ENCODE data around the gene TMEM179B.

TMEM179B gene

DNA sequence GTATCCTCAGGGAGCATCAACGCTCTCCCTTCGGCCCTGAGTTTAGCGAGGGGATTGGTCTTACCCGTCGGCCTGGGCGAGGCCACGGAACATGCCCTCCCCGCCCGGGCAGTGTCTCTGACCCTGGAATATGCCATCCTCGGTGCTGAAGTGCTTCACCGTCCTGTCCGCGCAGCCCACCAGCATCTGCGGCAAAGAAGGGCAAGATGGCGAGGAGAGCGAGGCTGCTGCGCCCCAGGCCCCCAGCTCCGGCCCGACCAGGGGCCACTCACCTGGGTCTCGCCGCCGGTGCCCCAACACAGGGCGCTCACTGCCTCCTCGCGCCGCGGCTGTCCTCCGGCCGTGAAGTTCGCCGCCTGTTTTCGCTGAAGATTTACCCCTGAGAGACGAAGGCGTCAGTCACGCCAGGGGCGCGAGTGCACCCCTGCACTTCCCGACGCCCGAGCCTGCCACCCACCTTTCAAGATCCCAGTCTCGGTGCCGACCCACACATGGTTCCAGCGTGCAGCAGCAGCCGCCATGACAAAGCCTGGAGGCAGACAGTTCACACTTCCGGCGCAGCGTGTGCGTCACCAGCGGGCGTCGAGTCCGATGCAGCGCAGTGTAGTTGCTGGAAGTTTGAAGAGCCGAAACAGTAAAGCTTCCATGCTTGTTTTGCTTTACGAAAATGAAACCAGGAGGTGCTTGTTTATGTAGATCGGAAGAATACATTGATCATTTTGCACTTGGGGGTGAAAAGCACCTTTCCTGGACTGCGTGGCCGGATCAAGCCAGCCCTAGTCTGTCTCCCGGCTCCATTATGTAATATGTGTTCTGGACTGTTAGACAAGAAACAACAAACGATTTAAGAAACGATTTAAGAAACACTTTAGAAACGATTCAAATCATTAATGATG, 52.1 kb downstream of the TMEM179B start, which contains the start of gene WDR74:
Gene WDR74, minus strand, starts transcription at position 541 of the 896 bp plus-strand sequence. Its CDS starts 20 bp downstream, at position 521.
- peak; percentile 90 for DNase-seq
